GM21723 (cell line): Measurements from ENCODE around the gene HIVEP3.

Experiments used
- ATAC-seq: cut with Tn5 transposase; IDR thresholded peaks from one replicate; pipeline ENCODE4 v1.9.1; 2021; ENCODE audit warnings: mild to moderate bottlenecking, moderate library complexity; ENCODE audit not compliant: unreplicated experiment

HIVEP3 gene

DNA sequence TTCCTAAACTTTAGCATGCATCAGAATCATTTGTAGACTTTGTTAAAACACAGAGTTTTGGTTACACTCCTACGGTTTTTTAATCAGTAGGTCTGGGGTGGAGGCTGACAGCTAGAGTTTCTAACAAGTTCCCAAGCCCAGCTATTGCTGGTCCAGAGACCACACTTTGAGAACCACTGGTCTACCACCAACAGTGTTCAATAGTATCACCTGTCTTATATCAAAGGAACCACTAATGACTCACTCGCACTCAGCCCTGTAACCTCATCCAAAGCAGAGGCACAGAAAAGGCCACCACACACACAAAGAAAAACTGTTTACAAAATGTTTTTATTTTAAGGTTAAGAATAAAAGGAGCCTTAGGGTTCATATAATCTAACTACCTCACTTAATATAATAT is 68.7 kb downstream of the HIVEP3 start:
- ATAC-seq = no peak

DNA sequence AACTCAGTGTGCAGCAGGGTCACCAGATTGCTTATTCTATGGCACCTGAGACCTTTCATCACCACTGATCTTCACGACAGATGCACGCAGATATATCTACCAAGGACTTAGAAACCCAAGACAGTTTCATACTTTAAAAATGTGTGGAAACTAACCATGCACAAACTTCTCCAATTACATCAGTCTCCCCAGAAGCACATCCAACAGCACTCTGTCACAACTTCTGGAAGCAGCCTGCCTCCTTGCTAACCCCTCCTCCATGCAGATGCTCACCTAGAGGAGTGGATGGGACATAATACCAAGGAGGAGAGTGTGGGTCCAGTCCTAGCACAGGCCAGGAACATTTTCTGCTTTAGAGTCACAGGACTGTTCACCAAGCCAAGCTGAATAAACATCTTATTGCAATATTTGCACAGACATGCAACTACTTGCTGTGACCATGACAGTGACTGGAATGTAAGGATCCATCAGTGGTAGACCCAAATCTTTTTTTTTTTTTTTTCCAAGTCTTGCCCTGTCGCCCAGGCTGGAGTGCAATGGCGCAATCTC is 69.4 kb downstream of the HIVEP3 start:
- no peak for ATAC-seq

GRCh38 chr1:41848216-41848952 is 70.3 kb downstream of the HIVEP3 start:
- no peak for ATAC-seq

DNA sequence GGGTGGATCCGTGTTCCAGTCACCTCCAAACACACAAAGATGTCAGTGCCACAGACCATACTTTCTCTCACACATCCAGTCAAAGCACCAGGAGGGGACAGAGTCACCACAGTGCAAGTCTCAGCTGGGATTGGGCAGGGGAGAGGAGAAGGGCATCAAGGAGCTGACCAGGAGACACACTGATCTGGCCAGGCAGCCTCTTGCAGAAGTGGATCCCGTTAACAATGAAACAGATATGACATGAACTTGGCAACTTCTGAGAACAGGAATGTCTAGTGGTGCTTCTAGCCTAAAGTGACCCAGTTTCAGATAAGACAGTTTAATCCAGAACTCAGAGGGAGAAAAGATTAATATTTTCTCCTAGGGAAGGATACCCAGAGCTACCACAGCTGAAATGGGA is 71.0 kb downstream of the HIVEP3 start:
- ATAC-seq = no peak

DNA sequence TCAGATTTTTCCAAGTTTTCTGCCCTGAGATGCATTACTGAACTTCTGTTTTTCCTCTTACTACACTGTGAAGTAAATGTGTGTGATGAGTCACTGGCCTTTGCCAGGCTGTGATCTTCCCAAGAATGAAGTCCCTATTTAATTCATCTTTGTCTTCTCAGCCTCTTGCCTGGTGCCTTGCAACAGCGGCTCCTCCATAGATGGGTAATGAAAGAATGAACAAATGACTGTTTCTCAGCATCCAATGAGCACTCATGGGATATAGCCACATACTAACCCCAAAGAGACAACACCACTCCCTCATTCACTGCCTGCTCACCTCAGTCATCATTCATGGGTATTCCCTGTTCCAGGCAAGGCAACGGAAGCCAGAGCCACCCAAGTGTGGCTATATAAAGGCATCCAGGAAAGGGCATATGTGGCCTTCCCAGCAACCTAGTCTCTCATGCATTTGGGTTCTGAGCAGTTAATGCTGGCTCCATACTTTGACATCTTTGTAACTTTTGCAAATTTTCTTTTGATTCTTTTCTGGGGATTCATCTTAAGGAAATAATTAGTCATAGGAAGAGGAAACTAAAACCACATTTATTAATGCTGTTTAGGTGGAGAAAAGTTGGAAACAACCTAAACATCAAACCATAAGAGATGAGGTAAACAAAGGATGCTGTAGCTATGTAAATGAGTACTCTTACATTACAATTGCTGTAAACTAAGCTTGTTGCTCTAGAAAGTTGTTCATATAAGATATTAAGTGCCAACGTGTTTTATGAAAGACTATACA is 71.9 kb downstream of the HIVEP3 start:
- no peak for ATAC-seq

- no peak for ATAC-seq
These were observed 73.9 kb downstream of the HIVEP3 start for GRCh38 chr1:41844781-41845272.

DNA sequence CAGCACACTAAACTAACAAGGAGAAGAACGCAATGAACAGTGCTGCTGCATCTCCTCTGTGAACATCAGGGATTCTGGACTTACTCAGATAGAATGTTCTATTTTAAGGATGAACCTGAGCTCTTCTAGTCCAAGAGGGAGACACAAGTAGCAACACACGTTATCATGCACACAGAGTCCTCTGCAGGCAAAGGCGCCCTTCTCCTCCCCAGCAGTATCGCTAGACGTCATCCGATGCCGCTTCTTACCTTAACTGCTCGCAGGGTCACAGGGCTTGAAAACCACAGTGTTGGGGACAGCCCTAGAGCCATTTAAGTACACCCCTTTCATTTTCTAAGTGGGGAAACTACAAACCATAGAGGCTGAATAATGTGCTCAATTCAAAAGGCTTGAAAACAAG is 74.5 kb downstream of the HIVEP3 start:
- no peak for ATAC-seq

GRCh38 chr1:41842993-41843755 is 75.5 kb downstream of the HIVEP3 start:
- ATAC-seq = no peak

DNA sequence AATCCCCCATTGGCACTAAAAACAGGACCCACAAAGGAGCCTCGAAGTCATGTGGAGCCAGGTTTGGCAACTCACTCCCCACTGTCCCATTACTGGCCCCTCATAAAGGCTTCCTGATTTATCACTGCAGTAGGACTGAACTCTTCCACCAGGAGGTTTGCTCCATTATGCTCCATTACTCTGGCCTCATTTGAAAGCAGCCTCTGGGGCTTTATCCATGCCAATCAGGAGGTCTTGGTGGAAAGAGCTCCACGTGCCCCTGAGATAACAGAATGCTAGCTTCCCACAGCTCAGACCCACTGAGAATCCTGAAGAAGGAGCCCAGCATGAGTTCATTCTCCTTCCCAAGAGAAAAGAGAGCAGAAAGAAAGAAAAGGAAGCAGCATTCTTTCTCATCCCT is 76.4 kb downstream of the HIVEP3 start:
- ATAC-seq = no peak

GRCh38 chr1:41840592-41841246 is 78.0 kb downstream of the HIVEP3 start:
- no peak for ATAC-seq

GRCh38 chr1:41838266-41838665 is 80.5 kb downstream of the HIVEP3 start:
- ATAC-seq = no peak

DNA sequence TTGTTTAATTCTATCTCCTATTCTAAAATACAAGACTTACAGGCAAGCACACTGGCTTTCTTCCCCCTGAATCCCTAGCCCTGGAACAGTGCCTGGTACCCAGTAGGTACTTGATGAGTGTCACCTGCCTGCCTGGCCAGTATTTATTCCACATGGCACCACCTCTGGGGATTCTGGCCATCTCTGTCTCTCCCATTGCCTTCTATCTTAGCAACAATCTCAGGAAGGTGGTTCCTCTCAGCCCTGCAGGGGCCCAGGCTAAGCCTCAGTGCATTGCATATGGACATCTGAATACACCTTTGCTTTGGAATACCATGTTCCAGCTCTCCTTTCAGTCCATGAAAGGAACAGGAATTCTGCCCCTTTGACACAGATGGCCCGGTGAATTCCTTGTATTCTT is 81.0 kb downstream of the HIVEP3 start:
- ATAC-seq = no peak

GRCh38 chr1:41835485-41835884 is 83.2 kb downstream of the HIVEP3 start:
- ATAC-seq = no peak

DNA sequence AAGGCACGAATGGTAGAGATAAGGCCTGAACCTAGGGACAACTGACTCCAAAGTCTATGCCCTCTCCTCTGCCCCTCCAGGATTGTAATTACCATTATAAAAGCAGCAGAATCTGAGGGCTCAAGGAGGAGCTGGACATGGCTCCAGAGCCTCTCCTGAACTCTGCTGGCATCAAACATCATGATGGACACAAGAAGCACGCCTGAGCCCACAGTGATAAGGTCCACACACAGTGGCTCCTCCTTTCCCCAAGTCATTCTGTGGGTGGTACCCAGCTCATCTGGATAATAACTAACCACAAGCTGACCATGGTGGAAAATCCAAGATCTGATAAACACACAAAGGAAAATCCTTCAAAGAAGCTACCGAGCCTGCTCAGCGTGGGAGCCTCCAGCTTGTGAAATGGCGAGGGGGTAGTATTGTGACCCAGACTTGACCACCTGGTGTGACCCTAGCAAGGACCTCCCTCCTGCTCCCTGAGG is 85.2 kb downstream of the HIVEP3 start:
- ATAC-seq = no peak

GRCh38 chr1:41830726-41831125 is 88.0 kb downstream of the HIVEP3 start:
- ATAC-seq = no peak

- ATAC-seq = no peak
These were observed 90.6 kb downstream of the HIVEP3 start for GRCh38 chr1:41827991-41828570.

DNA sequence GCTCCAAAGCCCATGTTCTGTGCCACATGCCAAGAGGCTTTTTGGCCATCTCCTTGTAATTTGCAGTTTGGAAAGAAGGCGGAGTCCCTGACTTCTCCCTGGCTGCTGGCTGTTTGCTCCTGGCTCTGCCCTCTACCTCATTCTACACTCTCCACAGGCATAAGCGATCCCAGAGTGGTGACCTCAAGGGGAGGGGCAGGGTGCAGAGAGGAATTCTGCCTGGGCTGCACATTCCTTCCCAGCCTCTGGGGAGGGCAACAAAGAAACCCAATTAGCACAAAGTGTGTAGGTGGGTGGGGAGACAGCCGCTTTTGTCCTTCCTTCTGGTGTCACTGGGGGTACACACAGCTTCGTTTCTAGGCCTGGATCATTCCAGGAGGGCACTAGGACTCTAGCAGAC is 95.3 kb downstream of the HIVEP3 start:
- ATAC-seq = no peak

DNA sequence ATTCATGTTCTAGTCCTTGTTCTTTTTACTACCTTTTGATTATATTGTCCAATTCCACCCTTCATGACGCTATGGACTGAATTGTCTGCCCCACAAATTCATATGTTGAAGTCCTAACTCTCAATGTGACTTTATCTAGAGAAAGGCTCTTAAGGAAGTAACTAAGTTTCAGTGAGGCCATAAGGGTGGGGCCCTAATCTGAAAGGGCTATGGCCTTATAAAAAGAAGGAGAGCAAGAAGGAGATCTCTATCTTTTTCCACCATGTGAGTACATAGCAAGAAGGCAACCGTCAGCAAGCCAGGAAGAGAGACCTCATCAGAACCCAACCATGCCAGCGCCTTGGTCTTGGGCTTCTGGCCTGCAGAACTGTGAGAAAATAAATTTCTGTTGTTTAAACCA is 95.9 kb downstream of the HIVEP3 start:
- no peak for ATAC-seq

- no peak for ATAC-seq
These were observed 98.9 kb downstream of the HIVEP3 start for GRCh38 chr1:41819843-41820242.

DNA sequence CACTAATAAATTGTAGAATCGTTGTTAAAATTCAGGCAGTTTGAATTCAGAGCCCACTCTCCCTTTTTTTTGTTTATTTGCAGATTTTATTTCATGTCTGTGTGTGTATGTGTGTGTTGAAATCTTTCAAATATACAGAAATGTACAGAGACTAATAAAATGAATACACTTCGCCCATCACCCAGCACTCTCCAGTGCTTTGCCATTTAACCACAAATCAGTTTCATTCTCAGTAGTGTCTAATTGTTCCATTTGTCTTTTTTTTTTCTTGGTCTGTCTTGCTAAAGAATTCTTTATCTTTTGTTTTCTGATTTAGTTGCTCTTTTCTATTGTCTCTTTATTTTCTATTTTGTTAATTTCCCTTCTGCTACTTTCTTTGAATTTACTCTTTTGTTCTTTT is 99.7 kb downstream of the HIVEP3 start:
- ATAC-seq = no peak
